ENCODE measurements around the gene RCOR3.
A peak's percentile ranks its signal among the peaks of the same experiment; 100 is the strongest.
"Not testable (repeated sequence)": the region's sequence is repeated elsewhere in the genome, so short reads cannot be mapped to it uniquely, and the experiment has no call there.

Gene RCOR3

GRCh38 chr1:211258756-211259637 lies at the start of gene RCOR3:
Gene RCOR3, plus strand, starts transcription at chr1:211259366. Its CDS starts 195 bp downstream, at chr1:211259561.
- peak; percentile 95 for DNase-seq

- no peak for DNase-seq
Observed at GRCh38 chr1:211210052-211210451, 49.1 kb upstream of the RCOR3 start.

GRCh38 chr1:211210965-211211364 lies 48.2 kb upstream of the RCOR3 start:
- no peak for DNase-seq

GRCh38 chr1:211213702-211214101 lies 45.5 kb upstream of the RCOR3 start:
- DNase-seq = no peak

GRCh38 chr1:211215577-211215976 lies 43.6 kb upstream of the RCOR3 start:
- DNase-seq = no peak

- no peak for DNase-seq
Observed at GRCh38 chr1:211217392-211217791, 41.8 kb upstream of the RCOR3 start.

GRCh38 chr1:211222469-211223234 lies 36.5 kb upstream of the RCOR3 start:
- not testable (repeated sequence) for DNase-seq

- DNase-seq = not testable (repeated sequence)
Observed at GRCh38 chr1:211228573-211229364, 30.4 kb upstream of the RCOR3 start.

GRCh38 chr1:211229365-211229759 lies 29.8 kb upstream of the RCOR3 start:
- DNase-seq = no peak

GRCh38 chr1:211231873-211232272 lies 27.3 kb upstream of the RCOR3 start:
- DNase-seq = no peak

- no peak for DNase-seq
Observed at GRCh38 chr1:211236633-211237320, 22.4 kb upstream of the RCOR3 start.

- DNase-seq = no peak
Observed at GRCh38 chr1:211237579-211237978, 21.6 kb upstream of the RCOR3 start.

- not testable (repeated sequence) for DNase-seq
Observed at GRCh38 chr1:211240567-211240966, 18.6 kb upstream of the RCOR3 start.

GRCh38 chr1:211241071-211241470 lies 18.1 kb upstream of the RCOR3 start:
- DNase-seq = no peak

GRCh38 chr1:211243639-211244038 lies 15.5 kb upstream of the RCOR3 start:
- not testable (repeated sequence) for DNase-seq

GRCh38 chr1:211246583-211246982 lies 12.6 kb upstream of the RCOR3 start:
- DNase-seq = not testable (repeated sequence)

- no peak for DNase-seq
Observed at GRCh38 chr1:211247921-211248320, 11.2 kb upstream of the RCOR3 start.

- not testable (repeated sequence) for DNase-seq
Observed at GRCh38 chr1:211249611-211250010, 9.6 kb upstream of the RCOR3 start.

- DNase-seq = peak; percentile 48
Observed at GRCh38 chr1:211257826-211258225, 1.3 kb upstream of the RCOR3 start.

- DNase-seq = peak; percentile 75
Observed at GRCh38 chr1:211258310-211258755, 833 bp upstream of the RCOR3 start.

GRCh38 chr1:211259638-211260126 lies 516 bp downstream of the RCOR3 start:
- DNase-seq = peak; percentile 53
